Inferior parietal cortex (tissue), 1 donor: ENCODE data around the gene GOLGA1.
"Not testable (repeated sequence)": the region's sequence is repeated elsewhere in the genome, so short reads cannot be mapped to it uniquely, and the experiment has no call there.

ENCODE experiments used
- DNase-seq: peaks from one replicate; pipeline ENCODE4 v3.0.0-alpha.2; 2016; ENCODE audit errors: extremely low spot score

The GOLGA1 gene

DNA sequence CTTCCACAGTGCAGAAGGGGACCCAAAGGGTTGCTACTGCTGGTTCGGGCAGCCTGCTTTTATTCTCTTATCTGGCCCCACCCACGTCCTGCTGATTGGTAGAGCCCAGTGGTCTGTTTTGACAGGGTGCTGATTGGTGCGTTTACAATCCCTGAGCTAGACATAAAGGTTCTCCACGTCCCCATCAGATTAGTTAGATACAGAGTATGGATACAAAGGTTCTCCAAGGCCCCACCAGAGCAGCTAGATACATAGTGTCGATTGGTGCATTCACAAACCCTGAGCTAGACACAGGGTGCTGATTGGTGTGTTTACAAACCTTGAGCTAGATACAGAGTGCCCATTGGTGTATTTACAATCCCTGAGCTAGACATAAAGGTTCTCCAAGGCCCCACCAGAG lies 102.8 kb downstream of the GOLGA1 start:
- DNase-seq = not testable (repeated sequence)

DNA sequence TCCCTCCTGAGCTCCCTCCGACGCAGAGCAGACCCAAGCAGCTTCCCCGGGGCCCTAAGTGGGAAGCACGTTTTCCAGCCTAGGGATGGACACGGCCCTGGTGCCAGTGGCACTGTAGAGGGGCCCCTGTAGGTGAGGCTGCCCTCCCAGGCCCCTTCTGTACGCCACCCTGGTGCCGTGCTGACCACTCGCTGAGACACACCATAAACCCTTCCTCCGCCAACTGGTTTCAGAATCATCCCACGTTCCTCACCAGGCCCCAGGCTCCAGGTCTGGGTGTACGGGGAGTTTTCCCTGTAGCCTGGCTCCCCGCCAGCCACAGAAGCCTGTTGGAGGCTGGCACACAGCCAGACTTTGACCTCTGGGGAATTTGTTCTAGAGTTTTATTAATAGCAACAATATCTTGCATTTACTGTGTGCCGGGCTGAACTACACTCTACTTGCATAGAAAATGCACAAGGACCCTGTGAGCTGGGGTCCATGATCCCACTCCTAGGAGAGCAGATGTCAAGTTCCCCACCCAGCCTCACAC lies 105.8 kb downstream of the GOLGA1 start:
- DNase-seq = no peak

DNA sequence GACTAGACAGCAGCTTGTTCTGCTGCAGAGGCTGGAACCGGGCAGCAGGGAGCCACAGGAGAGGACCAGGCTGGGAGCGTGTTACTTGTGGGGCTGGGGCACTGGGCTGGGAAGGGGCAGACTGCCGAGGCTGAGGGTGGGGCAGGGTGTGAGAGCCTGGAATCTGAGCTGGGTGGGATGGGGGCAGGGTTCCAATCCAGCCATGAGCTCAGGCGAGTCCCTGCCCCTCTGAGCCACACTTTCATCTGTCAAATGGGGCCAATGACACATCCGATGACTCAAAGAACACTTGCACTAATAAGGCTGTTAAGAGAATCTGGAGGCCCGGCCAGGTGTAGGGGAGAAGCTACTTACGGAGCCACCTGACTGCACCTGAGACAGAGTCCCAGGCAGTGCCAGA lies 106.3 kb downstream of the GOLGA1 start:
- DNase-seq = no peak

DNA sequence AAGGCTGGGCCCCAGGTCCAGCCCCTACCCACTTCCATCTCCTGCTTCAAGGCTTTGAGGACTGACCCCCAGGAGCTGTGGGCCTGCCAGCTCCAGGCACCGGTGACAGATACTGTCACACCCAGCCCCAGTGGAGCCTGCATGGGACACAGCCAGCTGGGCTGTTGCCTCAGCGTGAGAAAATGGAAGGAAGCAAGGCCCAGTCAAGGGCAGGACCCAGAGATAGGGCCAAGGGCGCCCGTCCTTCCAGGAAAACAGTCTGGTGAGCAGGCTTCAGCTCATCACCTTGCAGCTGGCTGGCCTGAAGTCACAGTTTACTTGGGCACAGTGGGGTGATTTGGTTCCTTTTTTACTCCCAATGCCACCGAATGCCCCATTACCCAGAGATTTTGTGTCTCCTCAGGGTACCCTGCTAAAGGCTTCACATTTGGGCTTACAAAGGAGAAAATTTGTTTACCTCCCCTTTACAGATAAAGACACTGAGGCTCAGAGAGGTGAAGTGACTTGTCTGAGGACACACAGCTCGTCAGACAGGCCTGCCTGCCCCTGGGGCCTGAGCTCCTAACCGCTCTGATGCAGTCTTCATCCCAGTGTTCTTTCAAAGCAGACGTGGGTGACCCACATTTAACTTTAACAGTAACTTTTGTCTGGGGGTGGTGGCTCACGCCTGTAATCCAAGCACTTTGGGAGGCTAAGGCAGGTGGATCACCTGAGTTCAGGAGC lies 109.1 kb downstream of the GOLGA1 start:
- no peak for DNase-seq

DNA sequence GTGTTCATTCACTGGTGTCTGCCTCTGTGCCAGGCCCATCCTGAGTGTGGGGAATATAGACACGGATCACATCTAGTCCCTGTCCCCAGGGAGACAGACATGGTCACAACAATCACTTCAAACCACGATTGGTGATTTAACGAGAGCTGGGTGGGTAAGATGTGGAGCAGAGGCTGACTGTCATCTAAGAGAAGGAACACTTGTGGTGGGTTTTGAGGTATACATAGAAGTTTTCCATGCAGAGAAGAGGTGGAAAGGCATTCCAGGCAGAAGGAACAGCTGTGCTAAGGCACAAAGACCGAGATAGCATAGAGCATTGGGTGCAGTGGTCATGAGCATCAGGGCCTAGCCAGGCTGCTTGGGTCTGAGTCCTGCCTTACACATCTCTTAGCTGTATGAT lies 110.3 kb downstream of the GOLGA1 start:
- DNase-seq = no peak

DNA sequence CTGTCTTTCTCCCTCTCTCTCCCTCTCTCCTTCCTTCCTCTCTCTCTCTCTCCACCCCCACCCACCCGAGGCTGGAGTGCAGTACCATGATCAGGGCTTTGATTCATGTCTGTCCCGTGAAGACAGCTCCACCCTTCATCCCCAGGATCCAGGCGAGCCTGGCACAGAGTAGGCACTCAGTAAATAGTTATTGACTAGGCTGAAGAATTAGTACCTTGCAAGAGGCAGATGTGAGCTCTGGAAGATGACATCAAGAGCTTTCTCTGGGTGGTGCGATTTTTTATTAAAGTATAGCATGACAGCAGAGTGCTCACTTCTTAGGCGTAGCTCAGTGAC lies 111.6 kb downstream of the GOLGA1 start:
- DNase-seq = no peak

DNA sequence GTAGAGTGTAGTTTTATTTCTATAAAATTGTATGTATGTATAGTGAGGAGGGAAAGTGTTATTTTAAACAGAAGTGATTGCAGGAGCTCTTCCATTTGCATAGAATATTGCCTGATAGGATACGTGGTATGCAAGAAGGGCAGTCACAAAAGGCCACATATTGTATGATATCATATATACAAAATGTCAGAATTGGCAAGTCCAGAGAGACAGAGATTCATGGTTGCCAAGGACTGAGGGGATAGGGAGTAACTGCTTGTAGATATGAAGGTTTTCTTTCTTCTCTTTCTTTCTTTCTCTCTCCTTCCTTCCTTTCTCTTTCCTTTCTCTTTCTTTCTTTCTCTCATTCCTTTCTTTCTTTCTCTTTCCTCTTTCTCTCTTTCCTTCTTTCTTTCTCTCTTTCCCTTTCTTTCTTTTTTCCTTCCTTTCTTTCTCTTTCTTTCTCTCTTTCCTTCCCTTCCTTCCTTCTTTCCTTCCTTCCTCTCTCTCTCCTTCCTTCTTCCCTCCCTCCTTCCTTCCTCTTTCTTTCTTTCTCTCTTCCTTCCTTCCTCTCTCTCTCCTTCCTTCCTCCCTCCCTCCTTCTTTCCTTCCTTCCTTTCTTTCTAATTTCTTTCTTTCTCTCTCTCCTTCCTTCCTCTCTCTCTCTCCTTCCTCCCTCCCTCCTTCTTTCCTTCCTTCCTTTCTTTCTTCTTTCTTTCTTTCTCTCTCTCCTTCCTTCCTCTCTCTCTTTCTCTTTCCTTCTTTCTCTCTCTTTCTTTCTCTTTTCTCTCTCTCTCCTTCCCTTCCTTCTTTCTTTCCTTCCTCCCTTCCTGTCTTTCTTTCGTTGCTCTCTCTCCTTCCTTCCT lies 112.2 kb downstream of the GOLGA1 start:
- DNase-seq = no peak
